GM12878 (cell line): Measurements from ENCODE around the gene DUSP16. TPM values are rescaled to one million over a fixed set of nuclear protein-coding genes. Genes with fewer than 3 reads are reported as not detected.
A peak's percentile ranks its signal among the peaks of the same experiment; 100 is the strongest.

Experiments used
- BCLAF1 ChIP-seq: fragments of 450-650 bp; IDR thresholded peaks from 2 replicates; pipeline ENCODE4 v1.6.1; 2017; ENCODE audit warnings: antibody characterized with exemption, mild to moderate bottlenecking, moderate library complexity
- BHLHE40 ChIP-seq, 2 experiments: fragments of 450-650 bp in 1 of 2; IDR thresholded peaks; 2 replicates each; pipeline ENCODE4 v1.6.1; 2011 to 2017; ENCODE audit warnings: low read depth in 2 of 2, borderline replicate concordance in 1 of 2, improper control_type of control experiment in 1 of 2, low read length in 1 of 2, mild to moderate bottlenecking in 1 of 2
- CTCF ChIP-seq, 3 experiments: IDR thresholded peaks in 2 of 3; conservative IDR thresholded peaks in 1 of 3; 2 replicates each; pipeline ENCODE4 v1.5.1; 2011; ENCODE audit warnings: low read depth in 3 of 3, low read length in 3 of 3, mild to moderate bottlenecking in 3 of 3, control low read depth in 2 of 3, moderate library complexity in 2 of 3, inconsistent platforms in 1 of 3, mixed read lengths in 1 of 3; ENCODE audit not compliant: control insufficient read depth in 2 of 3, insufficient read depth in 1 of 3; ENCODE audit errors: extremely low read depth in 1 of 3
- EP300 ChIP-seq, 2 experiments: fragments of 150-350 bp in 1 of 2; IDR thresholded peaks; 2 replicates each; pipeline ENCODE4 v1.6.1; 2011 to 2012; ENCODE audit warnings: low read depth in 2 of 2, low read length in 2 of 2, borderline replicate concordance in 1 of 2, improper control_type of control experiment in 1 of 2, inconsistent platforms in 1 of 2; ENCODE audit not compliant: control insufficient read depth in 1 of 2
- MTA2 ChIP-seq: fragments of 450-650 bp; IDR thresholded peaks from 2 replicates; pipeline ENCODE4 v1.6.1; 2016; ENCODE audit warnings: low read depth, mild to moderate bottlenecking, moderate library complexity
- MYC ChIP-seq: IDR thresholded peaks from 2 replicates; pipeline ENCODE4 v1.6.1; 2011; ENCODE audit warnings: mild to moderate bottlenecking, low read length, moderate library complexity, inconsistent platforms; ENCODE audit not compliant: insufficient read depth, insufficient replicate concordance, insufficient read length, severe bottlenecking
- NFYA ChIP-seq: IDR thresholded peaks from 2 replicates; pipeline ENCODE4 v1.6.1; 2011; ENCODE audit warnings: low read depth, mild to moderate bottlenecking, low read length, improper control_type of control experiment, borderline replicate concordance
- NR2F1 ChIP-seq: fragments of 450-650 bp; conservative IDR thresholded peaks from 2 replicates; pipeline ENCODE4 v1.6.1; 2017; ENCODE audit warnings: mild to moderate bottlenecking
- POLR2A ChIP-seq: IDR thresholded peaks from 2 replicates; pipeline ENCODE4 v1.6.1; 2011; ENCODE audit warnings: low read depth, mild to moderate bottlenecking, low read length
- RB1 ChIP-seq: fragments of 450-650 bp; formaldehyde crosslinking; IDR thresholded peaks from 2 replicates; pipeline ENCODE4 v1.6.1; 2017; ENCODE audit warnings: mild to moderate bottlenecking, borderline replicate concordance
- SMARCA5 ChIP-seq: fragments of 450-650 bp; IDR thresholded peaks from 2 replicates; pipeline ENCODE4 v1.6.1; 2017; ENCODE audit warnings: mild to moderate bottlenecking
- SRF ChIP-seq, 2 experiments: IDR thresholded peaks; 2 replicates each; pipeline ENCODE4 v1.6.1; 2011; ENCODE audit warnings: low read depth in 2 of 2, low read length in 2 of 2, mild to moderate bottlenecking in 1 of 2, moderate library complexity in 1 of 2
- ZNF274 ChIP-seq: IDR thresholded peaks from one replicate; pipeline ENCODE4 v1.8.0; 2011; ENCODE audit not compliant: insufficient read length, insufficient read depth
- polyA plus RNA-seq, 11 experiments: library from polyadenylated mRNA; depleted of rRNA in 4 of 11; unstranded in 6 of 11; stranded (reverse) in 5 of 11; fragments of >200 nt; fragmentation: Nextera tagmentation in 4 of 11; fragmentation: Illumina TruSeq in 1 of 11; extraction: Ambion mirVana in 4 of 11; extraction: Trizol in 1 of 11; gene quantifications; 1 replicate in 1 of 11; 2 replicates in 10 of 11; pipeline versions ENCODE4 v1.2.1 to v1.2.3, GENCODE V29; 2011 to 2016; ENCODE audit warnings: inconsistent platforms in 2 of 11, missing spikeins in 2 of 11, low read depth in 1 of 11
- total RNA-seq, 4 experiments: library from RNA; depleted of rRNA in 3 of 4; stranded (reverse); fragments of >200 nt in 3 of 4; fragmentation: Illumina TruSeq in 1 of 4; extraction: Trizol in 1 of 4; gene quantifications; 2 replicates each; pipeline versions ENCODE4 v1.2.1 to v1.2.3, GENCODE V29; 2013 to 2021
- TF ChIP-seq, protein P1 (sequence below): IDR thresholded peaks from 2 replicates; pipeline ENCODE4 v1.6.1; 2012; ENCODE audit warnings: low read length, inconsistent platforms
- TF ChIP-seq, protein P2 (sequence below): fragments of 450-650 bp; IDR thresholded peaks from 2 replicates; pipeline ENCODE4 v1.6.1; 2017; ENCODE audit warnings: low read depth, mild to moderate bottlenecking, moderate library complexity
- TF ChIP-seq, protein P3 (sequence below): fragments of 450-650 bp; IDR thresholded peaks from 2 replicates; pipeline ENCODE4 v1.6.1; 2016; ENCODE audit warnings: mild to moderate bottlenecking

The DUSP16 gene
- total and polyA plus RNA-seq, 10 of the 15 experiments (the other 5 are each of a cell fraction or from before 2014, with no cell fraction given): 3.9 to 75.3 (median 26.8) TPM

- TF ChIP-seq SRF (IDR thresholded peaks at IDR 0.05; ENCODE audit: low read depth in 2 of 2, low read length in 2 of 2) (no peak), RB1 (no peak), SMARCA5 (no peak; the same call in 1 of the 2 replicates), ZNF274 (no peak), EP300 (IDR thresholded peaks at IDR 0.05; ENCODE audit: borderline replicate concordance in 1 of 2, control insufficient read depth in 1 of 2, low read depth in 2 of 2, low read length in 2 of 2) (0 out of 4 replicates have a peak, but pooled peaks of 1 of the 2 experiments have one; percentile 20), MYC (no peak), CTCF (IDR thresholded peaks at IDR 0.05 in 2 of 3, conservative IDR thresholded peaks at IDR 0.05 in 1 of 3; ENCODE audit: control insufficient read depth in 2 of 3, extremely low read depth in 1 of 3, insufficient read depth in 1 of 3, low read depth in 3 of 3, low read length in 3 of 3) (peak in 1 of 3 experiments; percentile 19; a peak in 1 of 6 replicates), BCLAF1 (no peak), MTA2 (peak; percentile 52; the same call in 1 of the 2 replicates), NR2F1 (peak; percentile 49), NFYA (no peak), POLR2A (no peak), BHLHE40 (IDR thresholded peaks at IDR 0.05; ENCODE audit: borderline replicate concordance in 1 of 2, low read depth in 2 of 2, low read length in 1 of 2) (peak in 1 of 2 experiments; percentile 65; a peak in 1 of 4 replicates)
- TF ChIP-seq, protein P1, sequence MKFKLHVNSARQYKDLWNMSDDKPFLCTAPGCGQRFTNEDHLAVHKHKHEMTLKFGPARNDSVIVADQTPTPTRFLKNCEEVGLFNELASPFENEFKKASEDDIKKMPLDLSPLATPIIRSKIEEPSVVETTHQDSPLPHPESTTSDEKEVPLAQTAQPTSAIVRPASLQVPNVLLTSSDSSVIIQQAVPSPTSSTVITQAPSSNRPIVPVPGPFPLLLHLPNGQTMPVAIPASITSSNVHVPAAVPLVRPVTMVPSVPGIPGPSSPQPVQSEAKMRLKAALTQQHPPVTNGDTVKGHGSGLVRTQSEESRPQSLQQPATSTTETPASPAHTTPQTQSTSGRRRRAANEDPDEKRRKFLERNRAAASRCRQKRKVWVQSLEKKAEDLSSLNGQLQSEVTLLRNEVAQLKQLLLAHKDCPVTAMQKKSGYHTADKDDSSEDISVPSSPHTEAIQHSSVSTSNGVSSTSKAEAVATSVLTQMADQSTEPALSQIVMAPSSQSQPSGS: 0 out of 2 replicates have a peak, but pooled peaks have one; percentile 33
- TF ChIP-seq, protein P2, sequence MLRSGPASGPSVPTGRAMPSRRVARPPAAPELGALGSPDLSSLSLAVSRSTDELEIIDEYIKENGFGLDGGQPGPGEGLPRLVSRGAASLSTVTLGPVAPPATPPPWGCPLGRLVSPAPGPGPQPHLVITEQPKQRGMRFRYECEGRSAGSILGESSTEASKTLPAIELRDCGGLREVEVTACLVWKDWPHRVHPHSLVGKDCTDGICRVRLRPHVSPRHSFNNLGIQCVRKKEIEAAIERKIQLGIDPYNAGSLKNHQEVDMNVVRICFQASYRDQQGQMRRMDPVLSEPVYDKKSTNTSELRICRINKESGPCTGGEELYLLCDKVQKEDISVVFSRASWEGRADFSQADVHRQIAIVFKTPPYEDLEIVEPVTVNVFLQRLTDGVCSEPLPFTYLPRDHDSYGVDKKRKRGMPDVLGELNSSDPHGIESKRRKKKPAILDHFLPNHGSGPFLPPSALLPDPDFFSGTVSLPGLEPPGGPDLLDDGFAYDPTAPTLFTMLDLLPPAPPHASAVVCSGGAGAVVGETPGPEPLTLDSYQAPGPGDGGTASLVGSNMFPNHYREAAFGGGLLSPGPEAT: peak; percentile 59; the same call in 1 of the 2 replicates
- TF ChIP-seq, protein P3, sequence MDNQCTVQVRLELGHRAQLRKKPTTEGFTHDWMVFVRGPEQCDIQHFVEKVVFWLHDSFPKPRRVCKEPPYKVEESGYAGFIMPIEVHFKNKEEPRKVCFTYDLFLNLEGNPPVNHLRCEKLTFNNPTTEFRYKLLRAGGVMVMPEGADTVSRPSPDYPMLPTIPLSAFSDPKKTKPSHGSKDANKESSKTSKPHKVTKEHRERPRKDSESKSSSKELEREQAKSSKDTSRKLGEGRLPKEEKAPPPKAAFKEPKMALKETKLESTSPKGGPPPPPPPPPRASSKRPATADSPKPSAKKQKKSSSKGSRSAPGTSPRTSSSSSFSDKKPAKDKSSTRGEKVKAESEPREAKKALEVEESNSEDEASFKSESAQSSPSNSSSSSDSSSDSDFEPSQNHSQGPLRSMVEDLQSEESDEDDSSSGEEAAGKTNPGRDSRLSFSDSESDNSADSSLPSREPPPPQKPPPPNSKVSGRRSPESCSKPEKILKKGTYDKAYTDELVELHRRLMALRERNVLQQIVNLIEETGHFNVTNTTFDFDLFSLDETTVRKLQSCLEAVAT: peak; percentile 26; the same call in 1 of the 2 replicates
Observed at GRCh38 chr12:12503384-12504078, 59.1 kb downstream of the DUSP16 start (continued).
